Fibroblast of peridontal ligament (primary cell): ENCODE measurements around the gene TJP3.

Experiments
- DNase-seq: peaks from one replicate; pipeline ENCODE4 v3.0.0-alpha.2; 2010; ENCODE audit errors: extremely low read depth

Gene TJP3

DNA sequence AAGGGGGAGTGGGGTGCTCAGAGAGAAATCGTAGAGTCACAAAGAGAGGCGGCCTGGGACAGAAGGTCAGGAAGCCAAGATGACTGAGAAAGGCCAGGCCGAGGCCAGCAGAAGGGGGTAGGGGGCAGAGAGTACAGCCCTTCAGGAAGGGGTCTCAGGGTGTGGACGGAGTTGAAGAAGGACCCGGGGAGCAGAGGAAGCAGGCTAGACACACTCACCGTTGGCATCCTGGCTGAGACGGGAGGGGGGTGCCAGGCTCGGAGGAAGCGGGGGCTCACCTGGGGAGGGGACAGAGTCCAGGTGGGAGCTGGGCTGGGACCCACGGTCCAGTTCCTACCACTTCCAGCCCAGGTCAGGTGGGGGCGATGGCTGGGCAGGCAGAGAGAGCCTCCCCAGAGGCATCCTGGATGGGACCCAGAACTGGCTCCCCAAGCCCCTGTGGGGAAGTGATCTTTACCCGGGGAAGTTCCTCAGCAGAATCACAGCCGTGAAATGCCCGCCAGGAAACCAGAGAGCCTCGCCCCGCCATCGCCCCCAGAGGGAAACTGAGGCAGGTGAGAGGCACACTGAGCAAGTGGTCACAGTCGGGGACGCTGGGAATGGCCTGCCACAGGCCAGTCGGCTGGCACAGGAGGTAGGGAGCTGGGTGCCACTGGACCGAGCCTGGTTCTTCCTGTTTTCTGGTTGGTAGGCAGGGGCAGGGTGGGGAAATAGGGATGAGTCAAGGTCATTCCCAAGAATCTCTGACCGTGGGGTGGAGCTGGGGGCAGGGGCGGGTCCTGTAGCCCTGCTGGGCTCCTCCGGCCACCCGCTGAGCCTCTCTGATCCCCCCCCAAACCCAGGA is 76.6 kb downstream of the TJP3 start:
- no peak for DNase-seq

DNA sequence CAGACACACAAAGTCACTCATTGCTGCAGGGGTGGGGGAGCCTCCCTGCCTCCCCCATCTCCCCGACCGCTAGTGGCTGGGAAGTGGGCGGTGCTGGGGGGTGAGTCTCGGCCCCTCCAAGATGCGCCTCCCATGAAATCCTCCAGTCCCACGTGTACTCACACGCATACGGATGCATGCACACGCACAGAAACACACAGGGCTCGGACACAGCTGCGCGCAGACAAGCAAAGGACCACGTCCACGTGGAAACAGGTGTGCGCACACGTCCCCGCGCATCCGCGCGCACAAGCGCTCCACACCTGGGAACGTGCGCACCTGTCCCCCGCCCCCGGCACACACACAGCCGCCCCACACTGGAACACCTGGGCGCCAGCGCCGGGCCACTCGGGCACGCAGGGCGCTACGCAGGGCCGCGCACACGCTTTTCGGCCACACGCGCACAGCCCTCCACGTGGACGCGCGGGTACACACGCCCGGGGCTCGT is 77.3 kb downstream of the TJP3 start:
- DNase-seq: no peak

DNA sequence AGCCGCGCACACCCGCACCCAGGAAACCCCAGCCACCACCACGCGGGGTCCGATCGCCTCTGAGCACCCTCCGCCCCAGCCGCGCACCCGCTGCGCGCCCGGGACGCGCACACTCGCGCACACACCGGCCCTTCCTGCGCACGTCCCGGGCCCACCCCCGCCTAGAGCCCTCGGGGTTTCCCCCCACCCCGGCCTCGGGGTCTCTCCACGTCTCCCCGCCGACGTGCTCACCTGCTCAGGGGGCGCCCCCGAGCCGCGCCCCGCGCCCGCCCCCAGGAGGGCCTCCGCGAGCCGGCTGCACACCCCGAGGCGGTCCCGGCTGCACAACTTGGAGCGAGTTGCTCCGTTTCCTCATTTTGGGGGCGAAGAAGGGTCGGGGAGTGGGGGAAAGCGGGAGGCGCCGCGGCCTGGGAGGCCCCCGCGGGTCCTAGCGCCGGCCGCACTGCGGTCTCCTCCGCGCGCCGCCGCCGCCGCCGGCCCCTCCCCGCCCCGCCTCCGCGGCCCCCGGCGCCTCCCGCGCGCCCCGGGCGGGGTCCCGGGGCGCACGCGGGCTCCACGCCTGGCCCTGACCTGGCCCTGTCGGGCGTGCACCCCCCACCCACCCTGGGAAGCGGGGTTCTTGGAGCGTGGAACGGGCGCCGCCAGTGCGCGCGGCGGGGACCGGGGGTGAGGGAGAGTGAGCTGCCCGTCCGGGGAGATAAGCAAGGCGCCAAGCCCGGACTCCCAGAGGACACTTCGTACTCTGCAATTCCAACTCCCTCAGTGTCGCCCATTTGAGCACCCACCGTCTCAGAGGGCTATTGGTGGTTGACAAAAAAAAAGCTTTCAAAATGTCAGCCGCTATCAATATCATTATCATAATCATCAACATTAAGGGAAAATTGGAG is 78.0 kb downstream of the TJP3 start, which contains the start of gene MATK:
TSS of gene MATK (minus strand) at position 444 of the 887 bp plus-strand sequence. CDS start 1,246 bp downstream, outside the sequence.
- DNase-seq: no peak

DNA sequence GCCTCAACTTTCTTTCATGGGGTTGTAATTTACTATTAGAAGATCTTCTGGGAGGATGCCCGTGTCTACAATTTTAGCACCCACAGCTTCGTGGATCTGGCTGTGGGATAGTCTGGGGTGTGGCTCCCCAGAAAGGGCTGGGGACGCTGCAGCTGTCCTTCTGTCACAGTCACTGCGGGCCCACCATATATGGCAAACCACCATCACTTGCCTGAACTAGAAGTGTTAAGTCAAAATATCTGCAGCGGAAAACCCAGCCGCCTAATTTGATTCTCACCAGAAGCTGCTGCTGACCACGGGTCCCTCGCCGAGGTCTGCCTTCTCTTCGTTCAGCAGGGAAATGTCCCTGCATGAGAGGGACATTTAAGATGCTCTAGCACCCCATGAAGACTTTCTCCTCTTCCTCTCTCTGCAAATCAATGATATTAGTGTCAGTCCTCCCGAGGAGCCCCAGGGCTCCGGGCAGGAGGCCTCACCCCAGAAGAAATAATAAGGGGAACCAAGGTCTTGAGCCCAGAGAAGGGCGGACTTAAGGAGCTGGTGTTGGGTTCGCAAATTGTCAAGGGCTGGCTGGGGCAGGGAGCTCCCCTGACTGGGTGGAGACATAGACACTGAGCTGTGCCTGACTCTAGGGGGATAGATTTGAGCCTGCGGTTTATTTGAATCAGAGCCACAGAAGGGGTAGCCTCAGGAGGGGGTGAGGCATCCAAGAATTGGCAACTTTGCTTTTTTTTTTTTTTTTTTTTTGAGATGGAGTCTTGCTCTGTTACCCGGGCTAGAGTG is 81.0 kb downstream of the TJP3 start:
- DNase-seq: no peak

DNA sequence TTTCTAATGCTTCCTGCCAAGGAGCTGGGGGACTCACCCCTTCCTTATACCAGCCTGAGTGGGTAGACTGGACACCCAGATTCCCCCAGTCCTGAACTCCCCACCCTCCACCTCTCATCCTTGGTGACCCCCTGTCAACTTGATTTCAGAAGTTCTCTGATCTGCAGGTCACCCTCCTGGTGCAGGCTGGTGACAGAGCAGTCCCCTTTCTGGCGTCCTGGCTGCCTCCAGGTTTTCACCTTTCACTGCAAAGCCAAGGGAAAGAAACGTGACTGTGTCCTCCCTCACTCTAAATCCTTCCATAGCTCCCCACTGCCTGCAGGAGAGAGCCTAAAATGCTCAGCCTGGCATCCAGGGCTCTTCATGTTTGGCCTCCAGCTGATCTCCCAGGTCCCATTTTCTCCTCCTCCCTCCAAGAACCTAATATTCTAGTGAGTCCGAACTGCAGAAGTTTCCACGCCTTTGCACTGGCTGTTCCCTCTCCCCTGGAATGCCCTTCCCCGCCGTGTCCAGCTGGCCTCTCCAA is 82.1 kb downstream of the TJP3 start:
- no peak for DNase-seq

DNA sequence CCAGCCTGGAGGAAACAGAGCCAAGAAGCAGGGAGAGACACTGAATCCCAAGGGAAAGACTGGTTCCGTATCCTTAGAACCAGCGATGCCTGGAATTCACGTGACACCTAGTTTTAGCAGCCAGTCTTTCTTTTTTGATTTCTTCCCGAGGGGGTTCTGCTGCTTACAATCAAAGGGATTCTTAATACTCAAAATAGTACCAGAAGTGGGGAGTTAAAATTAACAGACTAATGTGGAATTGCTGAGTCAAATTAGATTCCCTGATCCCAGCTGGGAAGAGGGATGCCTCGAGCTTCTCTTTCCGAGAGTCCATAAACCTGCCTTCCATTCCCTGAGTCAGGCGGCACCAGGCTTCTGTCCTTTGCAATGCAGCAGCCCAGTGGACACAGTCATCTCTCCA is 82.8 kb downstream of the TJP3 start:
- DNase-seq: no peak

DNA sequence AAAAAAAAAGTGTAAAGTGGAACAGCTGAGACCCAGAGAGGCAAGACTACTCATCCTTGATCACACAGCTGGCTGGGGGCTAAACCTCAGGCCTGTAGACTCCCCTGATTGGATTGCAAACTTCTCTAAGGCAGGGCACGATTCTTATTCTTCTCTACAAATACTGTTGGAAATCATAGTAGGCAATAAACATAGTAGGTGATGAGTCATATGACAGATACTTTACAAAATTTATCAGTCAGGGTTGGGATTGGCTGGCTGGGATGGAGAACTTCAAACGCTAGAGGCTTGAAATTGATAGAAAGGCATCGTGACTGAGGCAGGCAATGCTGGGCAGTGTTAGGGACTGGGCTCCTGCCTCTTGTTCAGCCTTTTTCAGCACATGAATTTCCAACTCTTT is 83.9 kb downstream of the TJP3 start:
- DNase-seq: no peak

DNA sequence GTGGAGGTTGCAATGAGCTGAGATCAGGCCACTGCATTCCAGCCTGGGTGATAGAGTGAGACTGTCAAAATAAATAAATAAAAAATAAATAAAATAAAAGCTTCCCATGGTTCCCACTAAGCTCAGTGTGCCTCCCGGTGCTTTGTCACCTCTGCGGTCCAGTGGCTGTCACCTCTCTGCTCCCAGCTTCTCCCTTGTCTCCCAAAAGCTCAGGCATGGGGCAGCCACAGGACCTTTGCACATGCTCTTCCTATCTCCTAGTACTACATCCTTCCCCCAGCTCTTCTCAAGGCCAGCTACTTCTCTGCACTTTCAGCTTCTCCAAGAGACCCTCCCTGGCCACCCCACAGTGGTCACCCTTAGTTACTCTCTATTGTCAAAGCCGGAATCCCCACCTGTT is 85.6 kb downstream of the TJP3 start:
- DNase-seq: no peak

DNA sequence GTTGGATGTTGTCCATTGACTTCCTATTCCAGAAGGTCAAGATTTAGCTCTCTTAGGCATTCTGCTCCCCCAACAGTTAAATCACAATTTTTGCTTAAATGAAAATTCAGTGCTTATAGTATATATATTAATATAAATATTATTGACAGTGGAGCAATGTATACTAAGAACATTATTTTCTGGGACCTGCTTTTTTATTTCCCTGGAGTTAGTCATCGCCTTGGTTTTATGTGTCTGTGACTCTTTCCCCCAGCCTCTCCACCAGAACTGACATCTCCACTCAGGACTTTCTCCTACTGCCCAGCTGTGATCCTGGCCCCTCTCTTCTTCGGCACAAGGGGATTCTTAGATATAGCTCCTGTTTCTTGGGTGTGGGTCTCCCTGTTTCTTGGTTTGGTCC is 88.2 kb downstream of the TJP3 start:
- DNase-seq: no peak

DNA sequence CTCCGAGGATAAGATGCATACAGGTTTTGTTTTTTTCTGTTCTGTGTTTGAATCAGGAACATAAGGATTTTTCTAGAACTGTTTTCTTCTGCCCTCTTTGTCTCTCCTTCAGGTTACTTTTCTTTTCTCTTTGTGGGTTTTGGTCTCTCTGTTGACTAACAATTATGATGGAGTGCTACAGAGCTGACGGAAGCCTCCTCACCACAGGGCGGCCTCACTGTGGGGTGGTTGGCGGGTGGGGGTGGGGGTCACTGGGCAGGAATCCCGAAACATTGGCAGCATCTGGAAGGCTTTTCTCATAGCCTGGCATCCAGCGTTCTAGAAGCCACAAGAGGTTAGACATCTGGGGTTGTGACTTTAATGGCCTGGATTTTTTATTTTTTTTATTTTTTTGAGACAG is 90.0 kb downstream of the TJP3 start:
- DNase-seq: no peak
